ENCODE measurements around the gene DAD1. TPM values are rescaled to one million over a fixed set of nuclear protein-coding genes. Genes with fewer than 3 reads are reported as not detected.
A peak's percentile ranks its signal among the peaks of the same experiment; 100 is the strongest.
"Not testable (repeated sequence)": the region's sequence is repeated elsewhere in the genome, so short reads cannot be mapped to it uniquely, and the experiment has no call there.

The DAD1 gene
- total RNA-seq, 1 donor from 2014 or later, result 140 TPM

DNA sequence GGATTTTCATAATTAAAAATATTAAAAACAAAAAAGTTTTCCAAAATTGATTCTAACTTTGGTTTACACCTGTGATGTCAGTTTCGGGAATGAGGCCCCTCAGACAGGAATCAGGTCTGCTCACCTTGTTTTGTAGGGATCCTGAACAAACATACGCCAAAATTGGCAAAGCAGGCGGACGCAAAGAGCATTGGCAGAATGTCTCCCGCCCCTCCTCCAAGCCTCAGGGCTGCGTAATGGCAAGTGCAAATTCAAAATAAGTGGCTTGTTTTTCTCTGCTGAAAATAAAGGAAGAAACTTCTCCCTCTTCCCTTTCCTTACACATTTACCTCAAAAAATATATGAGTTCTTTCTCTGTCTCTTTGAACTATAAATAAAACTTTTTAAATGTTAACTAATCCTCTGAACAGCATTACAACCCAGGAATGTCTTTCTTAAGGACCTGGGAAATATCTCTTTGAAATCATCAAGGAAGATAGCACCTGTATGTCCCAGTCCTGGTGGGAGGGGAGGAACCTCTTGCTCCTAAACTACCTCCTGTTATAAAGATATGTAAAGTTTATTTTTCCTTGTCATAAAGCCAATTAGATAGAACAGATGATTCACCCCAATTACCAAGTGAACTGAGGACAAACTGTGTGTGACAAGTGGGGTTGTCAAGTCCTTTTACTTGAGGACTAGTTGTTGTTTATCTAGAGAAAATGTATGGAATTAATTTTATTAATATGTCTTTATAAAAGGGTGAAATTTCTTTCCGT lies 38.7 kb upstream of the DAD1 start:
- H3K4me3 Mint-ChIP-seq, result no peak overlapping the region
- H3K27ac Mint-ChIP-seq, result no peak overlapping the region
- no peaks in the 10 kb centered on the region for H3K27me3 Mint-ChIP-seq (ENCODE audit: low read depth)
- peaks cover 11% of the 10 kb centered on the region for H3K4me1 Mint-ChIP-seq
- TF ChIP-seq, protein P1, sequence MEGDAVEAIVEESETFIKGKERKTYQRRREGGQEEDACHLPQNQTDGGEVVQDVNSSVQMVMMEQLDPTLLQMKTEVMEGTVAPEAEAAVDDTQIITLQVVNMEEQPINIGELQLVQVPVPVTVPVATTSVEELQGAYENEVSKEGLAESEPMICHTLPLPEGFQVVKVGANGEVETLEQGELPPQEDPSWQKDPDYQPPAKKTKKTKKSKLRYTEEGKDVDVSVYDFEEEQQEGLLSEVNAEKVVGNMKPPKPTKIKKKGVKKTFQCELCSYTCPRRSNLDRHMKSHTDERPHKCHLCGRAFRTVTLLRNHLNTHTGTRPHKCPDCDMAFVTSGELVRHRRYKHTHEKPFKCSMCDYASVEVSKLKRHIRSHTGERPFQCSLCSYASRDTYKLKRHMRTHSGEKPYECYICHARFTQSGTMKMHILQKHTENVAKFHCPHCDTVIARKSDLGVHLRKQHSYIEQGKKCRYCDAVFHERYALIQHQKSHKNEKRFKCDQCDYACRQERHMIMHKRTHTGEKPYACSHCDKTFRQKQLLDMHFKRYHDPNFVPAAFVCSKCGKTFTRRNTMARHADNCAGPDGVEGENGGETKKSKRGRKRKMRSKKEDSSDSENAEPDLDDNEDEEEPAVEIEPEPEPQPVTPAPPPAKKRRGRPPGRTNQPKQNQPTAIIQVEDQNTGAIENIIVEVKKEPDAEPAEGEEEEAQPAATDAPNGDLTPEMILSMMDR (IDR thresholded peaks at IDR 0.05; ENCODE audit: unreplicated experiment), result no peak
- H3K9me3 Mint-ChIP-seq, result peaks cover 15% of the 10 kb centered on the region
- no peaks in the 10 kb centered on the region for H3K36me3 Mint-ChIP-seq
- DNase-seq (ENCODE audit: low spot score in 2 of 2, unreplicated experiment in 2 of 2), result no peak

DNA sequence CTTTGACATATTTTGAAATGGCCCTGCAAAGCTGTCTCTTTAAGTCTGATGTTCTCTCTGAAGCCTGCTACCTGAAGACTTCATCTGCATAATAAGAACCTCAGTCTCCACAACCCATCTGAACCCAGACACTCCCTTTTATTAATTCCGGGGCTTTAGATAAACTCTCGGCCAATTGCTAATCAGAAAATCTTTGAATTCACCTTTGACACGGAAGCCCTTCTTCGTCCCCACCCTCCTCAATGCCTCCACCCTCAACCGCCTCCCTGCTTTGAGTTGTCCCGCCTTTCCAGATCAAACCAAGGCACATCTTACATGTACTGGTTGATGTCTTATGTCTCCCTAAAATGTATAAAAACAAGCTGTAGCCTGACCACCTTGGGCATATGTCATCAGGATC lies 37.6 kb upstream of the DAD1 start:
- DNase-seq (ENCODE audit: low spot score in 2 of 2, unreplicated experiment in 2 of 2), result no peak
- H3K4me3 Mint-ChIP-seq, result no peak overlapping the region
- H3K4me1 Mint-ChIP-seq, result peaks cover 15% of the 10 kb centered on the region
- H3K27me3 Mint-ChIP-seq (ENCODE audit: low read depth), result no peaks in the 10 kb centered on the region
- TF ChIP-seq, protein P1 (IDR thresholded peaks at IDR 0.05; ENCODE audit: unreplicated experiment), result no peak
- no peak overlapping the region for H3K27ac Mint-ChIP-seq
- peaks cover 1% of the 10 kb centered on the region for H3K36me3 Mint-ChIP-seq
- H3K9me3 Mint-ChIP-seq, result peaks cover 16% of the 10 kb centered on the region

DNA sequence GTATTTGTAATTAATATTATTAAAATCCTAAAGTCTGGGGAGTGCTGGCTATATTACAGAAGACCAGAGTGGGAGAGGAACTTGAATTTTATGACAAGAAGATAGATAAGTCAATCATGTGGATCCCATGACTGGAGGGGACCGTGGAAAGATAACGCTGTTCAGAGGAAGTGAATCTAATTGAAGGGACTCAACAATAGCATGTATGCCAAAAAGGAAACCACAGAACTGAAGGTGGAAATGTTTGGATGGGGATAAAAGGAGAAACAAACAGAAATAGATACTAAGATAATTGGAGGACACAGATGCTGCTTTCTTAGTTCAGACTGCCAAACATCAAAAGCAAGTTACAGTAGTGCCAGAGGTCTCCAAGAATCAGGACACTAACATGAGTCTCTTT lies 34.0 kb upstream of the DAD1 start:
- H3K36me3 Mint-ChIP-seq, result peaks cover 3% of the 10 kb centered on the region
- peaks cover 15% of the 10 kb centered on the region for H3K4me1 Mint-ChIP-seq
- no peak for DNase-seq (ENCODE audit: low spot score in 2 of 2, unreplicated experiment in 2 of 2)
- peaks cover 15% of the 10 kb centered on the region for H3K9me3 Mint-ChIP-seq
- no peak overlapping the region for H3K4me3 Mint-ChIP-seq
- TF ChIP-seq, protein P1 (IDR thresholded peaks at IDR 0.05; ENCODE audit: unreplicated experiment), result no peak
- no peaks in the 10 kb centered on the region for H3K27me3 Mint-ChIP-seq (ENCODE audit: low read depth)
- H3K27ac Mint-ChIP-seq, result peak overlapping the region; percentile 17

DNA sequence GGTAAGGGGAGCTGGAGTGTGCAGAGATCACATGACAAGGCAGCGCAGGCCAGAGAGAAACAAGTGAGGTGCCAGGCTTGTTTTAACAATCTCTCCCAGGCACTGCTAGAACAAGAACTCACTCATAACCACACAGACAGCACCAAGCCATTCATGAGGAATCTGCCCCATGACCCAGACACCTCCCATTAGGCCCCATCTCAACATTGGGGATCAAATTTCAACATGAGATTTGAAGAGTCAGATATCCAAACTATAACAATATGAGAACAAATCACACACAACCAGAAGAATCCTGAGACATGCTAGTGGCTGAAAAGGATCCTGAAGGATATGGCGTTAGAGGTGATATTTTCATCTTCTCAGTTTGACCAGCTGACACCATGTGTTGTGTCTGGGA lies 33.2 kb upstream of the DAD1 start:
- peaks cover 15% of the 10 kb centered on the region for H3K9me3 Mint-ChIP-seq
- H3K4me1 Mint-ChIP-seq, result peaks cover 12% of the 10 kb centered on the region
- no peaks in the 10 kb centered on the region for H3K27me3 Mint-ChIP-seq (ENCODE audit: low read depth)
- H3K27ac Mint-ChIP-seq, result peak overlapping the region; percentile 50
- no peak overlapping the region for H3K4me3 Mint-ChIP-seq
- DNase-seq (ENCODE audit: low spot score in 2 of 2, unreplicated experiment in 2 of 2), result no peak
- TF ChIP-seq, protein P1 (IDR thresholded peaks at IDR 0.05; ENCODE audit: unreplicated experiment), result no peak
- peaks cover 3% of the 10 kb centered on the region for H3K36me3 Mint-ChIP-seq

DNA sequence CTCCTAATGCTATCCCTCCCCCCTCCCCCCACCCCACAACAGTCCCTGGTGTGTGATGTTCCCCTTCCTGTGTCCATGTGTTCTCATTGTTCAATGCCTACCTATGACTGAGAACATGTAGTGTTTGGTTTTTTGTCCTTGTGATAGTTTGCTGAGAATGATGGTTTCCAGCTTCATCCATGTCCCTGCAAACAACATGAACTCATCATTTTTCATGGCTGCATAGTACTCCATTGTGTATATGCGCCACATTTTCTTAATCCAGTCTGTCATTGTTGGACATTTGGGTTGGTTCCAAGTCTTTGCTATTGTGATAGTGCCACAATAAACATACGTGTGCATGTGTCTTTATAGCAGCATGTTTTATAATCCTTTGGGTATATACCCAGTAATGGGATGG lies 26.7 kb upstream of the DAD1 start:
- not testable (repeated sequence) for DNase-seq (ENCODE audit: low spot score in 2 of 2, unreplicated experiment in 2 of 2); H3K9me3 Mint-ChIP-seq; H3K4me3 Mint-ChIP-seq; H3K27me3 Mint-ChIP-seq (ENCODE audit: low read depth)
- Mint-ChIP-seq H3K4me1 (peaks cover 15% of the 10 kb centered on the region), H3K36me3 (peaks cover 22% of the 10 kb centered on the region), H3K27ac (peak overlapping the region; percentile 78)

DNA sequence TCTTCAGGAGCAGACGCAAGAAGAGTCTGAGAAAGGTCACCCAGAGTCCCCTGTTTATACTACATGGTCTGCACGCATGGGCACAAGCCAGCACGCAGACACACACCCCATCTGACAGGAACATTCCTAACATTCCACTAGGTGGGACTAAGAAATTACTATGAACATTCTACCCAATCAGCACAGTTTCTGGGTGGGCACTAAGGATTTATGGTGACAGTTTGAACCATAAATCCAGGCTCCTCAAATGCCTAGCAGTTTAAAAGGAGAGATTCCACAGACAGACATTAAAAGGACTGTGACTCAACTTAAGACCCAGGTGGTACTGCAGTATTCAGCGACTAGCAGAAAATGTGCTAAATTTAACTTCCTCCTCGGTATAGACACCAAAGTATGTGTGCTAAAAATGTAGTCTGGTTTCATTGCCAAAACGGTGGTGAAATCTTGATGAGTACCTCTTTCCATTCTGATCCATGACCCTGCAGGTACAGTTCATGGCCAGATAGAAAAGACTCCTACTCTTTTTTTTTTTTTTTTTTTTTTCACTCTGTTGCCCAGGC lies 25.3 kb upstream of the DAD1 start:
- peak overlapping the region; percentile 99 for H3K27ac Mint-ChIP-seq
- peak in 1 of 2 experiments; percentile 61 for DNase-seq (ENCODE audit: low spot score in 2 of 2, unreplicated experiment in 2 of 2)

More for the DNA sequence above, 25.3 kb upstream of the DAD1 start:
- H3K4me1 Mint-ChIP-seq, result peaks cover 15% of the 10 kb centered on the region
- no peak overlapping the region for H3K4me3 Mint-ChIP-seq
- H3K9me3 Mint-ChIP-seq, result peaks cover 3% of the 10 kb centered on the region
- H3K27me3 Mint-ChIP-seq (ENCODE audit: low read depth), result no peaks in the 10 kb centered on the region
- TF ChIP-seq, protein P1 (IDR thresholded peaks at IDR 0.05; ENCODE audit: unreplicated experiment), result no peak
- H3K36me3 Mint-ChIP-seq, result peaks cover 33% of the 10 kb centered on the region

All from mesothelial cell of epicardium (in vitro differentiated cells).